Endothelial cell of umbilical vein (primary cell): Measurements from ENCODE around the gene ARL6IP6.

Experiments
- CTCF ChIP-seq, 2 donors: IDR thresholded peaks; 1 replicate in 1 of 2; 2 replicates in 1 of 2; pipeline ENCODE4 v1.5.1; 2011; ENCODE audit warnings: low read length in 2 of 2, mild to moderate bottlenecking in 2 of 2, moderate library complexity in 2 of 2, control low read depth in 1 of 2, inconsistent platforms in 1 of 2, low read depth in 1 of 2; ENCODE audit not compliant: insufficient read depth in 1 of 2; ENCODE audit errors: extremely low read depth in 1 of 2
- EZH2 ChIP-seq: IDR thresholded peaks from 2 replicates; pipeline ENCODE4 v1.6.1; 2012; ENCODE audit warnings: borderline replicate concordance, low read depth, mild to moderate bottlenecking, moderate library complexity, low read length, inconsistent platforms; ENCODE audit not compliant: severe bottlenecking
- JUN ChIP-seq: IDR thresholded peaks from 2 replicates; pipeline ENCODE4 v1.6.1; 2011; ENCODE audit warnings: borderline replicate concordance, low read depth; ENCODE audit not compliant: insufficient read length, insufficient read depth
- MAX ChIP-seq: IDR thresholded peaks from 2 replicates; pipeline ENCODE4 v1.6.1; 2011; ENCODE audit not compliant: insufficient read depth, insufficient read length
- POLR2A ChIP-seq: IDR thresholded peaks from 2 replicates; pipeline ENCODE4 v1.6.1; 2012; ENCODE audit warnings: low read depth, mild to moderate bottlenecking, control low read depth, low read length
- POLR2AphosphoS5 ChIP-seq: IDR thresholded peaks from 2 replicates; pipeline ENCODE4 v1.6.1; 2012; ENCODE audit warnings: low read depth, mild to moderate bottlenecking, control low read depth, low read length, moderate library complexity; ENCODE audit not compliant: insufficient read depth

- TF ChIP-seq CTCF (IDR thresholded peaks at IDR 0.05; ENCODE audit: extremely low read depth in 1 of 2, insufficient read depth in 1 of 2, low read depth in 1 of 2, low read length in 2 of 2) = no peak
- TF ChIP-seq POLR2A = no peak
- TF ChIP-seq EZH2 = no peak
- no peak for TF ChIP-seq POLR2AphosphoS5
- TF ChIP-seq JUN = no peak
- no peak for TF ChIP-seq MAX
These were observed 21.9 kb upstream of the ARL6IP6 start for GRCh38 chr2:152696476-152696875.
